ENCODE data around the gene LY6G5B. TPM values are rescaled to one million over a fixed set of nuclear protein-coding genes. Genes with fewer than 3 reads are reported as not detected.
"Not testable (repeated sequence)": the region's sequence is repeated elsewhere in the genome, so short reads cannot be mapped to it uniquely, and the experiment has no call there.

Gene LY6G5B
- total and polyA plus RNA-seq, 10 donors: 3.0 to 25.3 (median 14.7) TPM

DNA sequence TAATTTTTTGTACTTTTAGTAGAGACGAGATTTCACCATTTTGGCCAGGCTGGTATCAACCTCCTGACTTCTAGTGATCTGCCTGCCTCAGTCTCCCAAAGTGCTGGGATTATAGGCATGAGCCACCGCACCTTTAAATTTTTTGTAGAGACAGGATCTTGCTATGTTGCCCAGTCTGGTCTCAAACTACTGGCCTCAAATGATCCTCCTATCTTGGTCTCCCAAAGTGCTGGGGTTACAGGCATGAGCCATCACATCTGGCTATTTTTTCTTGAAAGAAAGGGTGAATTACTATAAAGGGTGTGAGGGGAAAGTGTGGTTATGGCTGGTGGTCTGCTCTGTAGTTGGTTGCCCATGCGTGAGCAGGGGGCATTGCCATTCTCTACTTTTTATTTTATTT lies 38.4 kb downstream of the LY6G5B start:
- no peaks in the 10 kb centered on the region for H3K27me3 ChIP-seq (replicated peaks in 1 of 7)
- DNase-seq: no peak
- intact Hi-C loops (cut with DNase I; ENCODE audit: low total_unique reads): no loop called here
- H3K27ac ChIP-seq: no peak overlapping the region
- no peak overlapping the region for H3K4me3 ChIP-seq
- no peaks in the 10 kb centered on the region for H3K36me3 ChIP-seq
- no peaks in the 10 kb centered on the region for H3K9me3 ChIP-seq
- WGBS, 5 donors: 90 to 96% (median 92%) methylated on average over 3 of the region's 3 CpGs
- TF ChIP-seq, protein P1, sequence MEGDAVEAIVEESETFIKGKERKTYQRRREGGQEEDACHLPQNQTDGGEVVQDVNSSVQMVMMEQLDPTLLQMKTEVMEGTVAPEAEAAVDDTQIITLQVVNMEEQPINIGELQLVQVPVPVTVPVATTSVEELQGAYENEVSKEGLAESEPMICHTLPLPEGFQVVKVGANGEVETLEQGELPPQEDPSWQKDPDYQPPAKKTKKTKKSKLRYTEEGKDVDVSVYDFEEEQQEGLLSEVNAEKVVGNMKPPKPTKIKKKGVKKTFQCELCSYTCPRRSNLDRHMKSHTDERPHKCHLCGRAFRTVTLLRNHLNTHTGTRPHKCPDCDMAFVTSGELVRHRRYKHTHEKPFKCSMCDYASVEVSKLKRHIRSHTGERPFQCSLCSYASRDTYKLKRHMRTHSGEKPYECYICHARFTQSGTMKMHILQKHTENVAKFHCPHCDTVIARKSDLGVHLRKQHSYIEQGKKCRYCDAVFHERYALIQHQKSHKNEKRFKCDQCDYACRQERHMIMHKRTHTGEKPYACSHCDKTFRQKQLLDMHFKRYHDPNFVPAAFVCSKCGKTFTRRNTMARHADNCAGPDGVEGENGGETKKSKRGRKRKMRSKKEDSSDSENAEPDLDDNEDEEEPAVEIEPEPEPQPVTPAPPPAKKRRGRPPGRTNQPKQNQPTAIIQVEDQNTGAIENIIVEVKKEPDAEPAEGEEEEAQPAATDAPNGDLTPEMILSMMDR (IDR thresholded peaks at IDR 0.05 in 8 of 11, conservative IDR thresholded peaks at IDR 0.05 in 3 of 11): no peak
- TF ChIP-seq POLR2A (IDR thresholded peaks at IDR 0.05) (no peak), POLR2AphosphoS5 (IDR thresholded peaks at IDR 0.05) (no peak)
- H3K4me1 ChIP-seq: peaks cover 0 to 30% (median 16%) of the 10 kb centered on the region in 6 donors

DNA sequence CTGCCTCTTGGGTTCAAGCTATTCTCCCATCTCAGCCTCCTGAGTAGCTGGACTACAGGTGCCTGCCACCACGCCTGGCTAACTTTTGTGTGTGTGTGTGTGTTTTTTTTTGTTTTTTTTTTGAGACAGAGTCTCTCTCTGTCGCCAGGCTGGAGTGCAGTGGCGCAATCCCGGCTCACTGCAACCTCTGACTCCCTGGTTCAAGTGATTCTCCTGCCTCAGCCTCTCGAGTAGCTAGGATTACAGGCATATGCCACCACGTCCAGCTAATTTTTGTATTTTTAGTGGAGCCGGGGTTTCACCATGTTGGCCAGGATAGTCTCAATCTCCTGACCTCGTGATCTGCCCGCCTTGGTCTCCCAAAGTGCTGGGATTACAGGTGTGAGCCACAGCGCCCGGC lies 39.4 kb downstream of the LY6G5B start:
- H3K27me3 ChIP-seq (replicated peaks in 1 of 7); H3K36me3 ChIP-seq; H3K9me3 ChIP-seq; H3K27ac ChIP-seq; intact Hi-C loops (cut with DNase I; ENCODE audit: low total_unique reads); DNase-seq; H3K4me3 ChIP-seq: not testable (repeated sequence)
- 82 to 92% (median 85%) methylated on average over 11 of the region's 11 CpGs for WGBS, 5 donors
- peaks cover 0 to 21% (median 8%) of the 10 kb centered on the region in 6 donors for H3K4me1 ChIP-seq

DNA sequence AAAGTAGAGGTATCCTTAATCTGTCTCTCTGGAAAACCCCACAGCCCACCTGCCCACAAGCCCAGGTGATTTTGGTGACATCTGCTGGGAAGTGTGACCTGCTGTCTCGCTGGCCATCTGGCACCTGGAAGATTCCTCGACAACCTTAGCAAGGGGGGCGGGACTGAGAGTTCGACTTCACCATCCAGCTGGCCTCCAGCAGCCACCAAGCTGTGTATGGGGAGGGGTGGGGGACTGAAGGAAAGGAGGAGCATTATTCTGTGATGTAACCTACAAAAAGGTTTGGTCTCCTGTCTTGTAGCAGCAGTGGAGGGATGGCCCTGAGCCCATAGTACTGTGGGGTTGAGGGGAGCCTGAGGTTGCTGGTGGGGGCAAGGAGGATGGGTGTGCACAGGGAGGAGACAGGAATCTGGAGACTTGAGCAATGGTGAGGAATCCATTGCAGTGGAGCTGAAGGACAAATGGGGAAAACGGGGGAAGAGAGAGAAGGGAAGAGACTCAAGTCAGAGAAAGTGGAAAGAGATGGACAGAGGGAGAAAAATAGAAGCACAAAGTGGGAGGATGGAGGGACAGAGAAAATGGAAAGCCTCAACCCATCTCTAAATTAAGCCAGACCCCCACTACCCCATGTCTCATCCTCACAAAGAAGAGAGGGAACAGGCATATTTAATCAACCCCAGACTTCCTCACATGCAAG lies 40.9 kb downstream of the LY6G5B start:
- Histone ChIP-seq H3K27me3 (replicated peaks in 1 of 7) (no peaks in the 10 kb centered on the region), H3K4me1 (peaks cover 0 to 20% (median 8%) of the 10 kb centered on the region in 6 donors), H3K9me3 (no peaks in the 10 kb centered on the region), H3K27ac (peak overlapping the region in 1 of 8 donors; percentile 9), H3K4me3 (no peak overlapping the region), H3K36me3 (no peaks in the 10 kb centered on the region)
- 66 to 82% (median 69%) methylated on average over 5 of the region's 5 CpGs for WGBS, 5 donors
- intact Hi-C loops (cut with DNase I; ENCODE audit: low total_unique reads): no loop called here
- TF ChIP-seq, protein P1 (IDR thresholded peaks at IDR 0.05 in 8 of 11, conservative IDR thresholded peaks at IDR 0.05 in 3 of 11): no peak
- TF ChIP-seq POLR2A (IDR thresholded peaks at IDR 0.05): no peak
- no peak for TF ChIP-seq POLR2AphosphoS5 (IDR thresholded peaks at IDR 0.05)
- DNase-seq: no peak

DNA sequence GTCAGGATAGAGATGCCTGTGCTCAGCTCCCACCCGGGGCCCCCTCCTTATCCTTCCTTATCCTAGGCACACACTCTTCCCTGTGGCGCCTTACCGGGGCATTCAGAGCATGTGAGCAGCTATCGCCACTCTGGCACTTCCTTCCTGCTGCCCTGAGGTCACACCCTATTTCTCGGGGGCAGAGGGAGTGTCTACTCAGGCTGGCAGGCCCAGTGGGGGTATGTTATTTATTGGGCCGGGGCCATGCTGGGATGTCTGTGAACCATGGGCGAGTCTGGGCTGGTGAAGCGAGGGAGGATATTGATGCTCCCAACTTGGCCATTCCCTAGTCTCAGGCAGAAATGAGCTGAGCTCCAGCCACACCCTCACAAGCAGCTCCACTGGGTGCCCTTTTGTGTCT lies 41.5 kb downstream of the LY6G5B start:
- no peaks in the 10 kb centered on the region for H3K36me3 ChIP-seq
- H3K27ac ChIP-seq: peak overlapping the region in 1 of 8 donors; percentile 9
- H3K4me1 ChIP-seq: peaks cover 0 to 20% (median 8%) of the 10 kb centered on the region in 6 donors
- no peaks in the 10 kb centered on the region for H3K27me3 ChIP-seq (replicated peaks in 1 of 7)
- TF ChIP-seq POLR2AphosphoS5 (IDR thresholded peaks at IDR 0.05) (no peak), POLR2A (IDR thresholded peaks at IDR 0.05) (no peak)
- TF ChIP-seq, protein P1 (IDR thresholded peaks at IDR 0.05 in 8 of 11, conservative IDR thresholded peaks at IDR 0.05 in 3 of 11): no peak
- no peaks in the 10 kb centered on the region for H3K9me3 ChIP-seq
- no peak for DNase-seq
- H3K4me3 ChIP-seq: no peak overlapping the region
- intact Hi-C loops (cut with DNase I; ENCODE audit: low total_unique reads): no loop called here
- 22 to 37% (median 29%) methylated on average over 8 of the region's 8 CpGs for WGBS, 5 donors

Data from spleen (tissue), 11 donors.